NCI-H187 (cell line): ENCODE measurements around the gene PFKFB4.
"Not testable (repeated sequence)": the region's sequence is repeated elsewhere in the genome, so short reads cannot be mapped to it uniquely, and the experiment has no call there.

Experiments
- DNase-seq, 2 experiments: peaks; one replicate each; lab custom pipeline; 2025; lab: John Stamatoyannopoulos, UW

The PFKFB4 gene

DNA sequence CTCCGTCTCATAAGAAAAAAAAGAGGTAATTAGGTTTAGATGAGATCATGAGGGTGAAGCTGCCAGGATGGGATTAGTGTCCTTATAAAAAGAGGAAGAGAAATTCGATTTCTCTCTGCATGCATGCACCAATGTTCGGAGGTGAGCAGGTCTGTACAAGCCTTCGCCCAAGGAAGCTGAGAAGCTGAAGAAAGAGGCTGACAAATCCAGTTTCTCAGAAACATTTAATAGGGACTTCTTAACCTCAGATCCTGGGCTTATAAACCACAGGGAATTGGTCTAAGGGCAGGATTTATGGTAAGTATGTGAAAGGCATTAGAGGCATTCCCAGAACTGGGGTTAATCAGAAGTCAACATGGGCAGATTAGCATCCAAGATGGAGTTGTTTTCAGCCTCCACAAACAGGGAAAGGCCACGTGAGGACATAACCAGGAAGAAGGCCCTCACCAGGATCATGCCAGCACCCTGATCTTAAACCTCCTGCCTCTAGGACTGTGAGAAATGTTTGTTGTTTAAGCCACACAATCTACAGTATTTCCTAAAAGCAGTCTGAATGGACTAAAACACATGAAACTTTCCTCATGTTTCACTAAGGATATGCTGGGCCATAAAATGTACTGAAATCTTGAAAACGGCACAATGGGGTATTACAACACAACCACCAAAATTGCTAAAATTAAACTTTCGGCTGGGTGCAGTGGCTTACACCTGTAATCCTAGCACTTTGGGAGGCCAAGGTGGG lies 64.0 kb downstream of the PFKFB4 start:
- no peak for DNase-seq

DNA sequence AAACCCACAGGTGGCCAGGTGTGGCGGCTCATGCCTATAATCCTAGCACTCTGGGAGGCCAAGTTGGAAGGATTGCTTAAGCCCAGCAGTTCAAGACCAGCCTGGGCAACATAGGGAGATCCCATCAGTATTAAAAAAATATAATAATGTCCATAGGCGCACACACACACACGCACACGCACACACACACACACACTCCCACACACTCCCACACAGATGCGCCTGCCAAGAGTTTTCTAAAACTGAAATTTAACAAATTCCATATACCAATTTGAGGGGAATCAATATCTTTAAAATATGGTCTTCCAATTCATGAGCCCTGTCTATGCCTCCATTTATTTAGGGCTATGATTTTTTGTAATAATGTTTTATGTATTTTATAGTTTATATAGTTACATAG lies 69.7 kb downstream of the PFKFB4 start:
- no peak for DNase-seq

DNA sequence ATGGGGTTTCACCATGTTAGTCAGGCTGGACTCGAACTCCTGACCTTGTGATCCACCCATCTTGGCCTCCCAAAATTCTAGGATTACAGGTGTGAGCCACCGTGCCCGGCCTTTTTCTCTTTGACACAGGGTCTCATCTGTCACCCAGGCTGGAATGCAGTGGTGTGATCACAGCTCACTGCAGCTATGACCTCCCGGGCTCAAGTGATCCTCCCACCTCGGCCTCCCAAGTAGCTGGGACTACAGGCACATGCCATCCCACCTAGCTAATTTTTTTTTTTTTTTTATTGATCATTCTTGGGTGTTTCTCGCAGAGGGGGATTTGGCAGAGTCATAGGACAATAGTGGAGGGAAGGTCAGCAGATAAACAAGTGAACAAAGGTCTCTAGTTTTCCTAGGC lies 73.8 kb downstream of the PFKFB4 start:
- DNase-seq = not testable (repeated sequence)

DNA sequence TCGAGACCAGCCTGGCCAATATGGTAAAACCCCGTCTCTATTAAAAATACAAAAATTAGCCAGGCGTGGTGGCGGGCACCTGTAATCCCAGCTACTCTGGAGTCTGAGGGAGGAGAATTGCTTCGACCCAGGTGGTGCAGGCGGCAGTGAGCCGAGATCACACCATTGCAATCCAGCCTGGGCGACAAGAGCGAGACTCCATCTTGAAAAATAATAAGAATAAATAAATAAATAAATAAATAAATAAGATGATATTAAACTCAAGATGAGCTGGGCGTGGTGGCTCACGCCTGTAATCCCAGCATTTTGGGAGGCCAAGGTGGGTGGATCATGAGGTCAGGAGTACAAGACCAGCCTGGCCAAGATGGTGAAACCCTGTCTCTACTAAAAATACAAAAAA lies 75.7 kb downstream of the PFKFB4 start:
- DNase-seq = not testable (repeated sequence)

DNA sequence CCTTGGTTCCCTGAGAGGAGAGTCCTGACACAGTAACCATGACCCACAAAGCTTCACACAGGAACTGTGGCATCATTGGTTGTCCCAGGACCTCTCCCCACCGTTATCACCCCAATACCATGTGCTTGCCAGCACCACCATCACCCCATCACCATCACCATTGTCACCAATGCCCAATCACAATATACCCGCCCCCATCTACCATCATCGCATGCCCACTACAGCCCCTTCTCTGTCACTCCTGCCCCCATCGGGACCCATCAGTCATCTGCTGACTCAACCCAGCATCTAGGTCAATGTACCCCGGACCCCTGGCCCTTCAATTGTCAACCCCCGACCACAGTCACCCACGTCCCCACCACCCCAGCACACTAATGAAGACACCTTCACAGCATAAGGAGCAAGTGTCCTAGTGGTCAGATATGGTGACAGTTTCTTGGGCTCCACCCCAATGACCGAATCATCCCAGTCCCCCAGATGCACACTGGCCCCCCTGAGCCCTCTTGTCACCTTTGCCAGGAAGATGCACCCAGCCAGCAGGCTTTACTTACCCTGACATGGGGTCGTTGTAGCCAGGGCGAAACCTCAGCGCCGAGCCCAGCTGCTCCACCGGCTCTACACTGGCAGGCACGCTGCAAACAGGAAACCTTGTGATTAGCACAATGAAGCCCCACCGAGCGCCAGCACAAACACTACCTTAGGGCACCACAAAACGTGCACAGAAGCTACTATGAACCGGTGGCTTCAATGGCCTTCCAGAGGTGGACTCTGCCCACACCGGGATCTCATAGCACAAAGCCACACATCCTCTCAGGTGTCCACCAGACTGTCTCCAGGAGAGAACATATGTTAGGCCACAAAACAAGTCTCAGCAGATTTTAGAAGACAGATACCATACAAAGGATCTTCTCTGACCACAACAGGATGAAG lies 77.7 kb downstream of the PFKFB4 start:
- DNase-seq = no peak

DNA sequence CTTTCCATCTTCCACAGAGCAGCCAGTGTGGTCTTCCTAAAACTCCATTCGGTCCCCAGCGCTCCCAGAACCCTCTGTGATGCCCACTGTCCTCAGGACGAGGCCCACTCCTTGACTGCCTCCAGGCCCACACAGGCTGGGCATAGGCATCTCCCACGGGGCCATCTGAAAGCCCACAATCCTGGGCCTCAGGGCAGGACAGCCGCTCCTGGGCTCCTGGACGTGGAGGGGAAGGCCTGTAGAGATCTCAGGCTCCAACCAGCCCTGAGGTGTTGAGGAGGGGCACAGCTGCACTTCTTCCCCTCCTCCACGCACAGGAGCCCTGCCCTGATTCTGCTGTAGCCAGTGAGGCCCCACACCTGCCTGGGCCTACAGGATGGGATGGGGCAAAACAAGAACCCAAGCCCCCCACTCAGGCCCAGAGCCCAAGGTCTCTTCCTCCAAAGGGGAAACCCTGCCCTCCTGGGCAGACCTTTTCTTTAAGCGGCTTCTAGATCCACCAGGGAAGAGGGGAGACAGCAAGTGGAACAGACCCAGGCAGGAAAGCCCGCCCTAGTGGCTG lies 78.6 kb downstream of the PFKFB4 start:
- DNase-seq = no peak

DNA sequence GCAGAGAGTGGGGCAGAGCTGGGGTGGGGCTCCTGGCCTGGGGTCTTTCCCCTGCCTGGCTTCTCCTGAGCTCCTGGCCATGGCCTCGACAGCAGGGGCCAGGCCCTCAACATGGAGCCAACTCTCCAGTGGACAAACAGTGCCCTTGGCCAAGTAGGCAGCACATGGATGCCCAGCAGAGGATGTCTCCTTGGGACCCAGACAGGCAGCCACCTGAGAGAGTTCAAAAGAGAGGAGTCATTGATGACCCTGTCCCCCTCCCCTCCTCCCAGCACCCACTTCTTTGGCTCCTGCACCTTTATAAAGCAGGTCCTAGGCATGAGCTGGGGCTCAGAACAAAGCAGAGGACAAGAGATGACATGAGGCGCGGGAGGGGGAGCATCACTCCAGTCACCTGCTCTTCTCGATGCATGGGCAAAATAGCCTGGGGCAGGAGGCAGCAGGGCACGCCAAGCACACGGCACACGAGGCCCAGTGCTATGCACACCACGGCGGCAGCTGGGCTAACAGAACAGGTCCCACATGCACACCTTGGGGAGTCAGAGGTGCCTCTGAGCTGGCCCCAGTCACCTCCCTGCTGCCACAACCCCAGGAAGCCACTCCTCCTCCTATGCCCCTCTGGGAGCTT lies 80.1 kb downstream of the PFKFB4 start:
- no peak for DNase-seq

DNA sequence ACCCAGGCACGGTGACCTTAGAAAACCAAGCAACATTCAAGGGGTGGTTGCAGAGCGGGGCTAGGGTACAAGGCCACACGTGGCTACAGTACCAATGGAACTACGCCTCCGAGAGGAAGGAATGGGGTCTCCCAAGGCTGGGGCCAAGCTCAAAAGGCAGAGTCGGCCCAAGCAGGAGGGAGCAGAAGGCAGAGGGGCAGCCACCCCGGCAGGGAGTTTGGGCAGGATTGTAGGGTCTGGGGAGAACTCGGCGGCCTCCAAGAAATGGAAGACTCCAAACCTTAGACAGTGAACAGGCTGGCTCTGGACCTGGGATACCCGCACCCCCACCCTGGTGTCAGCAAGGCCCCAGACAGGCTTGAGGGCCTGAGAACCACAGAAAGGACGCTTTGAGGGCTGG lies 81.4 kb downstream of the PFKFB4 start:
- DNase-seq = no peak

DNA sequence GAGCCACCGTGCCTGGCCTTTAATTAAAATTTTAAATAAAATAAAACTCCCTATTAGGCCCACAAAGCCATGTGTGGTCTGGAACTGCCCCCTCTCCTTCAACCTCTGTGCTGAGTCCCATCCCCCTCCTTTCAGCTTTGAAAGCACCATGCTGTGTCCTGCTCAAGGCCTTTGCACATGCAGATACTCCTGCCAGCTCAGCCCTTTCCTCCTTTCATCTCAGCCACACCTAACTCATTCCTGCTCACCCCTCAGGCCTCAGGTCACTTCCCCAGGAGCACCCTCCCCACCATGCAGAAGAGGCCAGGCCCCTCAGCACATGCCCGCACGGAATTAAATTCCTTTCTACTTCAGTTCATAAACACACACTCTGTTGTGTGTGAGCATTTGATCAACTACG lies 82.0 kb downstream of the PFKFB4 start:
- DNase-seq = no peak

DNA sequence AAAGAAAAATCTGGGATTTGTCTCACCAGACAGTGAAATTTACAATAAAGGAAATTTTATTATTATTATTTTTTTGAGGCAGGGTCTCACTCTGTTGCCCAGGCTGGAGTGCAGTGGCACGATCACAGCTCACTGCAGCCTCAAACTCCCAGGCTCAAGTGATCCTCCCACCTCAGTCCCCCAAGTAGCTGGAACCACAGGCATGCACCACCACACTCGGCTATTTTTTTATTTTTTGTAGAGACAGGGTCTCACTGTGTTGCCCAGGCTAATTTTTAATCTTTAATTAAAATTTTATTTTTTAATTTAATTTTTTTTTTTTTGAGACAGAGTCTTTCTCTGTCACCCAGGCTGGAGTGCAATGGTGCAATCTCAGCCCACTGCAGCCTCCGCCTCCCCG lies 82.6 kb downstream of the PFKFB4 start:
- not testable (repeated sequence) for DNase-seq

DNA sequence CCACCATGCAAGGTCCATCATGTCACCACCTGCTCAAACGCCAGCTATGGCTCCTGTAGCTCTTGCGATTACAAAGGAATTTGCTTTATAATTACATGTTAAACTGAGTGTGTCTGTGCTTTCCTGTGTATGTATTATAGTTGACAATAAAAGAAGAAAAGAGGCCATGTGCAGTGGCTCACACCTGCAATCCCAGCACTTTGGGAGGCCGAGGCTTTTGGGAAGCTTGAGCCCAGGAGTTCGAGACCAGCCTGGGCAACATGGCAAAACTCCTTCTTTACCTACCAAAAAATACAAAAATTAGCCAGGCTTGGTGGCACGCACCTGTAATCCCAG lies 83.0 kb downstream of the PFKFB4 start:
- DNase-seq = no peak

DNA sequence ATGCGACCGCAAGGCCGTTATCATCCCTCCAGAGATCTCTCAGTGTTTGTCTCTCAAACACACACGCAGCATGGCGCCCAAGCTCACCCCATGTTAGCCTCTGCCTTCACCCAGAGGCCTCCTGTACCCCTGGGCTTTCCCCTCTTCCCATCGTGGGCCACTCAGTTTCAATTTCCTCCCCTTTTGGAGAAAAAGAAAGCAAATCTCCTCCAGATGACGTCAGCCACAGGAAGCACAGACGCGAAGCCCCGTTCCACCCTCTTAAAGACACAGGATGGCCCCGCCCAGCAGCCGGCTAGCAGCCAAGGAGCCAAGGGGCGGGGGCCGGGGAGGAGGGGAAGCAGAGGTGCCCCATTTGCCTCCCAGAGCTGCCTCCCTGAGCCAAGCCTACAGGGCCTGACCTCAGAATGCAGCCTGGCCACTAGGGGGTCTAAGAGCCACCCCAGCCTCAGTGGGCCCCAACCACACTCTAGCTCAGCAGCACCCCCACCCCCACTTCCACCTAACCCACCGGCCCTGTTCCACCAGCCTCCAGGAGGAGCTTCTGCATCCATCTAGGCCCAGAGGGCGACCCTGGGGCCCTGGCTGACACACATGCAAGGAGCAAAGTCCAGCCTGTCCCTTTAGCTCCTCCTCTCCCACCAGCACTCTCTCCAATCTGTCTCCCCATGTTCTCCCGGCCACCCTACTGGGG lies 83.5 kb downstream of the PFKFB4 start:
- peak; percentile 16 to 68 for DNase-seq

DNA sequence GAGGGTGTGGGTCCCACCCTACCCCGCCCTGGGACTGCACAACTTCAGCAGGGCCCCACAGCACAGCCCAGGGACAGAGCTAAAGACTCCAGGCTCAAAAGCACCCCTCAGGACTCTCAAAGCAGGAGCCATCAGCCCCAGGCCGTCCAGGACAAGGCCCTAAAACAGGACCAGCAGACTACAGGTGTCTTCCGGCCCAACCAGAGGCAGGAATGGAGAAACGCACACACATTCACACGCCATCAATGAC lies 84.0 kb downstream of the PFKFB4 start:
- no peak for DNase-seq

DNA sequence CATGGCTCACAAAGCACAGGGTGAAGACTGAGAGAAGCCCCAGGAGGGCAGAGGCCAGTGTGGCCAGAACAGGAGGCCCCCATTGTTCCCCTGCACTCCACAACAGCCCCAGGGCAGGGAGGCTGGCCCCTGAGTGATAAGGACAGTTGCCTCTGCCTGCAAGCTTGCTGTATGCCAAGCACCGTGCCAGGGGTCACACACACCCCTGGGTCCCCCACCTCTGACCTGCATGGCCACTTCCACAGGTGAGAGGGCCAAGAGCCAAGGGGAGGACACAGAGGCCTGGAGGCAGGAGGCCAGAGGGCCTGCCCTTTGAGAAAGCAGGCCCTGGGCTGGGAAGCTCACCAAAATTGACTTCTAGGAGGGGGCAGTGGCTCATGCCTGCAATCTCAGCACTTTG lies 86.3 kb downstream of the PFKFB4 start:
- DNase-seq = no peak

DNA sequence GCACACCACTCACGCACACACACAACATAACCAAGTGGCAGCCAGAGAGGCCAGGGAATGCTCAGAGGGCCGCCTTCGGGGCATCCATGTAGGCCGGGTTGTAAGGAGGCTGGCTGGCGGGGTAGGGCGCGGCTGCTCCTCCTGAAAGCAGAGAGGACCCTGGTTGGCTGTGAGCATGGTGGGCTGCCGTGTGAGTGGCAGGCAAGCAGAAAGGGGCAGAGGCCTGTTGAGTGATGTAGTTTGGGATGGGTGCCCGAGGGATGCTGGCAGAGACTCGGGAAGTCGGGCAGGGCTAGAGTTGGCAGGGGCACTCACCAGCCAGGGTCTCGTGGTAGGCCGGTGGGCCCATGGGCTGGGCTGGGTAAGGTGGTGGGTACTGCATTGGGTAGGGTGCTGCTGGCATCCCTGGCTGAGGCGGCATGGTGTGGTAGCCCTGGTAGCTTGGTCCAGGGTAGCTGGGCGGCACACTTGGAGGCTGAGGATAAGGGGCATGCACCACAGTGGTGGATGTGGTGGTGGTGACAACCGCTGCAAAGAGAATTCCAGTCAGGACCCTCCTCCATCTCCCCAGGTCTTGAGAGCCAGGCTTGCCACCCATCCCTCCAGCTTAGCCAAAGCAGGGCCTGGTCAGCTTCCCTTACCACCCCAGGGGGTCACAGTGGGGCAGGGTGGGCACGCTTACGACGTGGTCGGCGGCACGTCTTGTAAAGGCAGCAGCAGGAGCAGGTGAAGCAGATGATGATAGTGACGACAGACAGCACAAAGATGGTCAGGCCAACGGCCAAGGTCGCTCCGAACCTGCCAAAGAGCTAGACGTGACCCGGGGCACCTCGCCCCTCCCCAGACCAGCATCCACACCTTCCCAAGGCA lies 87.3 kb downstream of the PFKFB4 start:
- no peak for DNase-seq

DNA sequence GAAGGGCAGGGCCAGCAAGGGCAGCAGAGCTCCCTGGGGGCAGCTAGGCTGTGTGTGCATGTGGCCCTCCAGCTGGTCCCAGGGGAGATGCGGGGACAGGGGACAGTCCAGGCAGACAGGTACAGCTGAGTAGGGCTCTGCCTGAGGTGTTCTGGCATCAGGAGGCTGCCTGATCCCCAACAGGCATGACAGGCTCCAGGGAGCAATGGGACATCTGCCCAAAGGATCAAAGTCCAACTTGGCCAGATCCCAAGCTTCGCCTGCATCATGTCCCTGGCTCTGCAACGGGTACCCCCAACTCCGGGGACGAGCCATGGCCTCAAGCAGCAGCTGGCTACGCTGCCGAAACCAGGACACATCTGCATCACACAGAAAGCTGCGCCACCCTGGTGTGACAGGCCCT lies 88.3 kb downstream of the PFKFB4 start:
- DNase-seq = no peak
